GM12878 (cell line): ENCODE measurements around the gene TMC8. TPM values are rescaled to one million over a fixed set of nuclear protein-coding genes. Genes with fewer than 3 reads are reported as not detected.

Experiments
- ATAC-seq: fragments of 200-7000 bp; cut with Tn5 transposase; 3 replicates; pipeline ENCODE4 v1.9.1; 2020; ENCODE audit warnings: mild to moderate bottlenecking, moderate library complexity
- BruUV-seq: library from RNA; stranded (reverse); fragments of 400-500 nt; replicated peaks from 2 replicates; lab custom pipeline; 2021; lab: Mats Ljungman, UMichigan
- CTCF ChIA-PET: fragments of 300-600 bp; sonication (Branson Sonifier 250); formaldehyde crosslinking; extraction: SDS; loops from one replicate; lab custom pipeline; 2021; ENCODE audit warnings: inconsistent platforms; lab: Yijun Ruan, JAX
- POLR2A ChIA-PET: fragments of 350-600 bp; formaldehyde crosslinking; extraction: SDS; loops from one replicate; lab custom pipeline; 2021; ENCODE audit warnings: inconsistent platforms; lab: Charles Lee
- RAD21 ChIA-PET: fragments of 300-600 bp; sonication (Branson Sonifier 250); formaldehyde crosslinking; loops from one replicate; lab custom pipeline; 2023; ENCODE audit warnings: antibody characterized with exemption; ENCODE audit not compliant: unreplicated experiment; lab: Charles Lee
- SMC1A ChIA-PET: fragments of 300-600 bp; sonication (Branson Sonifier 250); formaldehyde crosslinking; loops from one replicate; lab custom pipeline; 2023; ENCODE audit not compliant: unreplicated experiment, uncharacterized antibody; lab: Charles Lee
- DNase-seq: peaks from one replicate; pipeline ENCODE4 v3.0.0-alpha.2; 2011; ENCODE audit warnings: low read depth, low spot score
- FAIRE-seq: peaks from 3 replicates; lab custom pipeline; 2011; peaks lifted over from hg19 to GRCh38; lab: Jason Lieb, UNC
- H2AFZ ChIP-seq: 2 replicates; pipeline ENCODE4 v1.6.0; 2011; ENCODE audit warnings: low read depth, low read length, control low read depth; ENCODE audit not compliant: control insufficient read depth
- H3K27ac ChIP-seq: 2 replicates; pipeline ENCODE4 v1.5.1; 2011; ENCODE audit warnings: control low read depth; ENCODE audit not compliant: control insufficient read depth, insufficient read depth
- H3K27me3 ChIP-seq, 2 experiments: replicated peaks in 1 of 2; 2 replicates each; pipeline versions ENCODE4 v1.6.0 to v1.6.1; 2011; ENCODE audit warnings: low read length in 1 of 2; ENCODE audit not compliant: control insufficient read depth in 2 of 2, insufficient read depth in 2 of 2
- H3K36me3 ChIP-seq, 2 experiments: 2 replicates each; pipeline ENCODE4 v1.5.1; 2011; ENCODE audit warnings: low read length in 1 of 2; ENCODE audit not compliant: control insufficient read depth in 2 of 2, insufficient read depth in 2 of 2
- H3K4me1 ChIP-seq: 2 replicates; pipeline ENCODE4 v1.6.1; 2011; ENCODE audit warnings: mild to moderate bottlenecking, low read length, moderate library complexity, mixed read lengths; ENCODE audit not compliant: control insufficient read depth, insufficient read depth
- H3K4me2 ChIP-seq: 2 replicates; pipeline ENCODE4 v1.6.0; 2011; ENCODE audit warnings: control low read depth; ENCODE audit not compliant: control insufficient read depth, insufficient read depth
- H3K4me3 ChIP-seq: fragments of 200-600 bp; sonication (generic); 2 replicates; pipeline ENCODE4 v1.5.1; 2016
- H3K79me2 ChIP-seq: 2 replicates; pipeline ENCODE4 v1.6.0; 2011; ENCODE audit warnings: low read length; ENCODE audit not compliant: control insufficient read depth, insufficient read depth
- H3K9ac ChIP-seq: 2 replicates; pipeline ENCODE4 v1.8.0; 2011; ENCODE audit warnings: low read length, control low read depth, mixed read lengths; ENCODE audit not compliant: control insufficient read depth, insufficient read depth
- H3K9me3 ChIP-seq: replicated peaks from 3 replicates; pipeline ENCODE4 v1.5.1; 2011; ENCODE audit warnings: mild to moderate bottlenecking, low read length; ENCODE audit not compliant: control insufficient read depth, insufficient read depth
- H4K20me1 ChIP-seq: 2 replicates; pipeline ENCODE4 v1.6.0; 2011; ENCODE audit not compliant: control insufficient read depth, insufficient read depth
- BACH1 ChIP-seq: fragments of 450-650 bp; IDR thresholded peaks from 2 replicates; pipeline ENCODE4 v1.6.1; 2017; ENCODE audit warnings: mild to moderate bottlenecking, borderline replicate concordance
- BHLHE40 ChIP-seq, 2 experiments: fragments of 450-650 bp in 1 of 2; IDR thresholded peaks; 2 replicates each; pipeline ENCODE4 v1.6.1; 2011 to 2017; ENCODE audit warnings: low read depth in 2 of 2, borderline replicate concordance in 1 of 2, improper control_type of control experiment in 1 of 2, low read length in 1 of 2, mild to moderate bottlenecking in 1 of 2
- CHD1 ChIP-seq: IDR thresholded peaks from 2 replicates; pipeline ENCODE4 v1.6.1; 2012; ENCODE audit warnings: low read depth, low read length, improper control_type of control experiment
- CREM ChIP-seq: IDR thresholded peaks from 2 replicates; pipeline ENCODE4 v1.6.1; 2014; ENCODE audit warnings: antibody characterized with exemption, low read depth
- ETV6 ChIP-seq, 2 experiments: fragments of 450-650 bp in 1 of 2; IDR thresholded peaks in 1 of 2; conservative IDR thresholded peaks in 1 of 2; 2 replicates each; pipeline ENCODE4 v1.6.1; 2014; ENCODE audit warnings: antibody characterized with exemption in 1 of 2, borderline replicate concordance in 1 of 2, low read depth in 1 of 2, mild to moderate bottlenecking in 1 of 2, moderate library complexity in 1 of 2
- GATAD2B ChIP-seq: fragments of 450-650 bp; conservative IDR thresholded peaks from 2 replicates; pipeline ENCODE4 v1.6.1; 2017; ENCODE audit warnings: low read depth, mild to moderate bottlenecking, moderate library complexity
- HDGF ChIP-seq: fragments of 450-650 bp; IDR thresholded peaks from 2 replicates; pipeline ENCODE4 v1.6.1; 2016; ENCODE audit warnings: antibody characterized with exemption
- HSF1 ChIP-seq: fragments of 150-350 bp; IDR thresholded peaks from 2 replicates; pipeline ENCODE4 v1.6.1; 2014; ENCODE audit warnings: mild to moderate bottlenecking, low read depth, low read length
- IKZF1 ChIP-seq: fragments of 450-650 bp; conservative IDR thresholded peaks from 2 replicates; pipeline ENCODE4 v1.6.1; 2017; ENCODE audit warnings: antibody characterized with exemption, mild to moderate bottlenecking
- IKZF2 ChIP-seq, 2 experiments: fragments of 450-650 bp; IDR thresholded peaks; 2 replicates each; pipeline ENCODE4 v1.6.1; 2017; ENCODE audit warnings: mild to moderate bottlenecking in 2 of 2, moderate library complexity in 2 of 2
- LARP7 ChIP-seq: fragments of 450-650 bp; IDR thresholded peaks from 2 replicates; pipeline ENCODE4 v1.6.1; 2017; ENCODE audit warnings: mild to moderate bottlenecking
- MEF2B ChIP-seq: fragments of 450-650 bp; IDR thresholded peaks from 2 replicates; pipeline ENCODE4 v1.6.1; 2018; ENCODE audit warnings: mild to moderate bottlenecking, moderate library complexity; ENCODE audit not compliant: partially characterized antibody, poor library complexity, severe bottlenecking
- MXI1 ChIP-seq: fragments of 150-350 bp; IDR thresholded peaks from 2 replicates; pipeline ENCODE4 v1.6.1; 2011; ENCODE audit warnings: low read depth, mild to moderate bottlenecking, inconsistent platforms, low read length, improper control_type of control experiment
- NBN ChIP-seq: fragments of 450-650 bp; IDR thresholded peaks from 2 replicates; pipeline ENCODE4 v1.6.1; 2016
- NFXL1 ChIP-seq: fragments of 450-650 bp; IDR thresholded peaks from 2 replicates; pipeline ENCODE4 v1.6.1; 2017; ENCODE audit warnings: antibody characterized with exemption, mild to moderate bottlenecking, borderline replicate concordance
- PAX5 ChIP-seq: IDR thresholded peaks from 2 replicates; pipeline ENCODE4 v1.6.1; 2011; ENCODE audit warnings: low read depth, low read length, borderline replicate concordance
- PKNOX1 ChIP-seq: fragments of 450-650 bp; IDR thresholded peaks from 2 replicates; pipeline ENCODE4 v1.6.1; 2016; ENCODE audit warnings: mild to moderate bottlenecking
- RAD51 ChIP-seq: fragments of 450-650 bp; IDR thresholded peaks from 2 replicates; pipeline ENCODE4 v1.6.1; 2016; ENCODE audit warnings: moderate library complexity, mild to moderate bottlenecking, inconsistent platforms
- RUNX3 ChIP-seq: IDR thresholded peaks from 2 replicates; pipeline ENCODE4 v1.6.1; 2012; ENCODE audit warnings: low read length, inconsistent platforms
- SPI1 ChIP-seq: IDR thresholded peaks from 2 replicates; pipeline ENCODE4 v1.6.1; 2011; ENCODE audit warnings: low read depth, mild to moderate bottlenecking, low read length, moderate library complexity, borderline replicate concordance; ENCODE audit not compliant: insufficient read depth
- TARDBP ChIP-seq: IDR thresholded peaks from 2 replicates; pipeline ENCODE4 v1.6.1; 2016; ENCODE audit warnings: borderline replicate concordance
- TBL1XR1 ChIP-seq: IDR thresholded peaks from 2 replicates; pipeline ENCODE4 v1.6.1; 2012; ENCODE audit warnings: low read depth, low read length, improper control_type of control experiment
- YY1 ChIP-seq: IDR thresholded peaks from 2 replicates; pipeline ENCODE4 v1.6.1; 2011; ENCODE audit warnings: low read depth, mild to moderate bottlenecking, low read length
- WGBS: methylation state at CpG from one replicate; pipeline ENCODE4 v1.1.6; 2016; ENCODE audit warnings: low lambda C conversion rate; ENCODE audit not compliant: insufficient replicate concordance, insufficient coverage; ENCODE audit errors: missing lambda C conversion rate; 5-methylcytosine and 5-hydroxymethylcytosine counted together
- in situ Hi-C: fragments of 300-500 bp; cut with MboI; formaldehyde crosslinking; loops from 9 replicates; pipeline ENCODE4 v1.14.3; 2018; ENCODE audit warnings: mixed read lengths
- intact Hi-C: fragments of 100-400 bp; cut with micrococcal nuclease; formaldehyde crosslinking; loops from one replicate; pipeline ENCODE4 v1.14.2; 2022; ENCODE audit not compliant: unreplicated experiment
- polyA plus RNA-seq, 11 experiments: library from polyadenylated mRNA; depleted of rRNA in 4 of 11; unstranded in 6 of 11; stranded (reverse) in 5 of 11; fragments of >200 nt; fragmentation: Nextera tagmentation in 4 of 11; fragmentation: Illumina TruSeq in 1 of 11; extraction: Ambion mirVana in 4 of 11; extraction: Trizol in 1 of 11; gene quantifications; 1 replicate in 1 of 11; 2 replicates in 10 of 11; pipeline versions ENCODE4 v1.2.1 to v1.2.3, GENCODE V29; 2011 to 2016; ENCODE audit warnings: inconsistent platforms in 2 of 11, missing spikeins in 2 of 11, low read depth in 1 of 11
- total RNA-seq, 4 experiments: library from RNA; depleted of rRNA in 3 of 4; stranded (reverse); fragments of >200 nt in 3 of 4; fragmentation: Illumina TruSeq in 1 of 4; extraction: Trizol in 1 of 4; gene quantifications; 2 replicates each; pipeline versions ENCODE4 v1.2.1 to v1.2.3, GENCODE V29; 2013 to 2021

Gene TMC8
- total and polyA plus RNA-seq, 10 of the 15 experiments (the other 5 are each of a cell fraction or from before 2014, with no cell fraction given) = 2.7 to 128 (median 40.0) TPM

GRCh38 chr17:78124081-78124835 lies 6.3 kb upstream of the TMC8 start:
- Histone ChIP-seq H3K9me3 (no peaks in the 10 kb centered on the region), H3K4me1 (peaks cover 64% of the 10 kb centered on the region), H3K4me2 (peak overlapping the region; percentile 100), H4K20me1 (no peaks in the 10 kb centered on the region), H3K9ac (peak overlapping the region; percentile 93), H3K4me3 (peak overlapping the region; percentile 94), H3K27me3 (no peaks in the 10 kb centered on the region), H2AFZ (no peak overlapping the region; the same call in 1 of the 2 replicates), H3K36me3 (peaks cover 14 to 16% of the 10 kb centered on the region in 2 experiments), H3K27ac (peak overlapping the region; percentile 95), H3K79me2 (peaks cover 84% of the 10 kb centered on the region)
- peak; percentile 72 for ATAC-seq
- DNase-seq = no peak
- FAIRE-seq = peak; percentile 86
- ChIA-PET POLR2A (interaction anchor here (0.6 to 8.0 kb wide), 12 partner anchors 10 to 131 kb away, joined by 3 to 85 read pairs (median 4); partner anchors contain the start of gene SYNGR2), SMC1A (interaction anchor here (1.0 to 2.4 kb wide), 8 partner anchors 10 to 127 kb away, joined by 3 to 14 read pairs (median 4); no protein-coding TSS in a partner anchor), RAD21 (interaction anchor here (0.5 to 3.9 kb wide), 11 partner anchors 8 to 104 kb away, joined by 3 to 29 read pairs (median 6); no protein-coding TSS in a partner anchor), CTCF (interaction anchor here (0.6 to 12.7 kb wide), 7 partner anchors 11 to 126 kb away, joined by 3 to 100 read pairs (median 5); no protein-coding TSS in a partner anchor)
- intact Hi-C loops = no loop called here
- 2% methylated on average over 30 of the region's 30 CpGs for WGBS
- in situ Hi-C loops = no loop called here
- BruUV-seq = no TSS peak
- TF ChIP-seq HDGF (peak; percentile 61; the same call in 1 of the 2 replicates), BACH1 (peak; percentile 35; the same call in 1 of the 2 replicates), YY1 (peak; percentile 31), RAD51 (no peak), NBN (no peak), LARP7 (peak; percentile 72), HSF1 (no peak), MEF2B (peak; percentile 39), CHD1 (no peak), PAX5 (peak; percentile 43; the same call in 1 of the 2 replicates), PKNOX1 (no peak), IKZF1 (peak; percentile 43), IKZF2 (IDR thresholded peaks at IDR 0.05) (peak in 1 of 2 experiments; percentile 9; a peak in 1 of 4 replicates), ETV6 (conservative IDR thresholded peaks at IDR 0.05 in 1 of 2, IDR thresholded peaks at IDR 0.05 in 1 of 2; ENCODE audit: borderline replicate concordance in 1 of 2, low read depth in 1 of 2) (no peak), SPI1 (peak; percentile 91), RUNX3 (no peak), BHLHE40 (IDR thresholded peaks at IDR 0.05; ENCODE audit: borderline replicate concordance in 1 of 2, low read depth in 2 of 2, low read length in 1 of 2) (peak in 1 of 2 experiments; percentile 22; a peak in 1 of 4 replicates), TBL1XR1 (no peak), CREM (0 out of 2 replicates have a peak, but pooled peaks have one; percentile 12), NFXL1 (no peak), MXI1 (0 out of 2 replicates have a peak, but pooled peaks have one; percentile 40), GATAD2B (peak; percentile 75), TARDBP (no peak)
